HG02852 (cell line): ENCODE results near the gene CYP27C1.
"Not testable (repeated sequence)": the region's sequence is repeated elsewhere in the genome, so short reads cannot be mapped to it uniquely, and the experiment has no call there.

Experiments
- ATAC-seq: cut with Tn5 transposase; IDR thresholded peaks from one replicate; pipeline ENCODE4 v1.9.1; 2021; ENCODE audit warnings: mild to moderate bottlenecking, moderate library complexity; ENCODE audit not compliant: unreplicated experiment

Gene CYP27C1

GRCh38 chr2:127225186-127225960, 5.3 kb upstream of the CYP27C1 start:
- ATAC-seq: no peak

GRCh38 chr2:127224135-127224534, 4.0 kb upstream of the CYP27C1 start:
- not testable (repeated sequence) for ATAC-seq

GRCh38 chr2:127220768-127221527, 849 bp upstream of the CYP27C1 start:
- no peak for ATAC-seq

GRCh38 chr2:127219171-127220070, 678 bp downstream of the CYP27C1 start:
- no peak for ATAC-seq

GRCh38 chr2:127218812-127219170, 1.3 kb downstream of the CYP27C1 start:
- no peak for ATAC-seq

GRCh38 chr2:127217470-127218325, 2.4 kb downstream of the CYP27C1 start:
- ATAC-seq: no peak

GRCh38 chr2:127216593-127216992, 3.5 kb downstream of the CYP27C1 start:
- ATAC-seq: no peak

GRCh38 chr2:127216095-127216494, 4.0 kb downstream of the CYP27C1 start:
- ATAC-seq: no peak

- not testable (repeated sequence) for ATAC-seq
These were observed 5.9 kb downstream of the CYP27C1 start for GRCh38 chr2:127214201-127214600.

- ATAC-seq: no peak
These were observed 11.8 kb downstream of the CYP27C1 start for GRCh38 chr2:127208313-127208712.

GRCh38 chr2:127205218-127206125, 14.6 kb downstream of the CYP27C1 start:
- ATAC-seq: no peak

- ATAC-seq: no peak
These were observed 18.6 kb downstream of the CYP27C1 start for GRCh38 chr2:127201452-127201851.

GRCh38 chr2:127200962-127201361, 19.1 kb downstream of the CYP27C1 start:
- ATAC-seq: no peak

- ATAC-seq: no peak
These were observed 20.9 kb downstream of the CYP27C1 start for GRCh38 chr2:127199223-127199622.

- ATAC-seq: peak; percentile 89
These were observed 22.4 kb downstream of the CYP27C1 start for GRCh38 chr2:127197475-127198385.

- no peak for ATAC-seq
These were observed 23.1 kb downstream of the CYP27C1 start for GRCh38 chr2:127196998-127197397.

GRCh38 chr2:127196549-127196948, 23.6 kb downstream of the CYP27C1 start:
- no peak for ATAC-seq
